ENCODE measurements around the gene PCCB.
A peak's percentile ranks its signal among the peaks of the same experiment; 100 is the strongest.

Gene PCCB

GRCh38 chr3:136250059-136250902 lies at the start of gene PCCB:
Gene PCCB (plus strand): TSS chr3:136250340. CDS start chr3:136250376, 36 bp downstream.
- peak; percentile 97 for DNase-seq (ENCODE audit: low spot score)

- DNase-seq (ENCODE audit: low spot score) = no peak
Observed at GRCh38 chr3:136207489-136208115, 42.5 kb upstream of the PCCB start.

- DNase-seq (ENCODE audit: low spot score) = peak; percentile 53
Observed at GRCh38 chr3:136209921-136210320, 40.2 kb upstream of the PCCB start.

GRCh38 chr3:136211547-136211946 lies 38.6 kb upstream of the PCCB start:
- DNase-seq (ENCODE audit: low spot score) = no peak

- DNase-seq (ENCODE audit: low spot score) = peak; percentile 56
Observed at GRCh38 chr3:136222746-136223145, 27.4 kb upstream of the PCCB start.

GRCh38 chr3:136232413-136232812 lies 17.7 kb upstream of the PCCB start:
- no peak for DNase-seq (ENCODE audit: low spot score)

GRCh38 chr3:136235545-136235944 lies 14.6 kb upstream of the PCCB start:
- DNase-seq (ENCODE audit: low spot score) = no peak

GRCh38 chr3:136236109-136236508 lies 14.0 kb upstream of the PCCB start:
- no peak for DNase-seq (ENCODE audit: low spot score)

- DNase-seq (ENCODE audit: low spot score) = no peak
Observed at GRCh38 chr3:136237103-136237502, 13.0 kb upstream of the PCCB start.

- no peak for DNase-seq (ENCODE audit: low spot score)
Observed at GRCh38 chr3:136237961-136238649, 12.0 kb upstream of the PCCB start.

- no peak for DNase-seq (ENCODE audit: low spot score)
Observed at GRCh38 chr3:136239094-136239493, 11.0 kb upstream of the PCCB start.

GRCh38 chr3:136245691-136246090 lies 4.4 kb upstream of the PCCB start:
- no peak for DNase-seq (ENCODE audit: low spot score)

- DNase-seq (ENCODE audit: low spot score) = no peak
Observed at GRCh38 chr3:136247436-136247835, 2.7 kb upstream of the PCCB start.

- DNase-seq (ENCODE audit: low spot score) = no peak
Observed at GRCh38 chr3:136247855-136248590, 2.1 kb upstream of the PCCB start.

- DNase-seq (ENCODE audit: low spot score) = no peak
Observed at GRCh38 chr3:136249091-136249490, 1.0 kb upstream of the PCCB start.

GRCh38 chr3:136249593-136249992 lies 547 bp upstream of the PCCB start:
- peak; percentile 7 for DNase-seq (ENCODE audit: low spot score)

- peak; percentile 68 for DNase-seq (ENCODE audit: low spot score)
Observed at GRCh38 chr3:136250903-136251460, 842 bp downstream of the PCCB start.

- peak; percentile 5 for DNase-seq (ENCODE audit: low spot score)
Observed at GRCh38 chr3:136251511-136251910, 1.4 kb downstream of the PCCB start.

- no peak for DNase-seq (ENCODE audit: low spot score)
Observed at GRCh38 chr3:136255672-136256406, 5.7 kb downstream of the PCCB start.

GRCh38 chr3:136258199-136258598 lies 8.1 kb downstream of the PCCB start:
- no peak for DNase-seq (ENCODE audit: low spot score)

- DNase-seq (ENCODE audit: low spot score) = no peak
Observed at GRCh38 chr3:136261826-136262225, 11.7 kb downstream of the PCCB start.

Measured in kidney tubule cell (primary cell).